ENCODE measurements around the gene HACD3. TPM values are rescaled to one million over a fixed set of nuclear protein-coding genes. Genes with fewer than 3 reads are reported as not detected.
A peak's percentile ranks its signal among the peaks of the same experiment; 100 is the strongest.

HACD3 gene
- total RNA-seq, 1 donor from 2014 or later, result 56.8 TPM

GRCh38 chr15:65583701-65584100 lies 53.4 kb downstream of the HACD3 start:
- no peak for TF ChIP-seq CTCF (IDR thresholded peaks at IDR 0.05)
- H3K27me3 ChIP-seq, result no peaks in the 10 kb centered on the region
- H3K9me3 ChIP-seq, result no peaks in the 10 kb centered on the region
- H3K4me1 ChIP-seq, result no peaks in the 10 kb centered on the region
- no peak for ATAC-seq
- no peak overlapping the region for H3K4me3 ChIP-seq
- intact Hi-C loops (cut with DNase I), result no loop called here
- H3K27ac ChIP-seq, result no peak overlapping the region
- no peak for DNase-seq
- peaks cover 91% of the 10 kb centered on the region for H3K36me3 ChIP-seq

GRCh38 chr15:65584241-65584640 lies 54.0 kb downstream of the HACD3 start:
- TF ChIP-seq CTCF (IDR thresholded peaks at IDR 0.05), result no peak
- no peak for ATAC-seq
- intact Hi-C loops (cut with DNase I), result no loop called here
- Histone ChIP-seq H3K36me3 (peaks cover 91% of the 10 kb centered on the region), H3K27me3 (no peaks in the 10 kb centered on the region), H3K4me1 (no peaks in the 10 kb centered on the region), H3K4me3 (no peak overlapping the region), H3K27ac (peak overlapping the region; percentile 33), H3K9me3 (no peaks in the 10 kb centered on the region)
- no peak for DNase-seq

DNA sequence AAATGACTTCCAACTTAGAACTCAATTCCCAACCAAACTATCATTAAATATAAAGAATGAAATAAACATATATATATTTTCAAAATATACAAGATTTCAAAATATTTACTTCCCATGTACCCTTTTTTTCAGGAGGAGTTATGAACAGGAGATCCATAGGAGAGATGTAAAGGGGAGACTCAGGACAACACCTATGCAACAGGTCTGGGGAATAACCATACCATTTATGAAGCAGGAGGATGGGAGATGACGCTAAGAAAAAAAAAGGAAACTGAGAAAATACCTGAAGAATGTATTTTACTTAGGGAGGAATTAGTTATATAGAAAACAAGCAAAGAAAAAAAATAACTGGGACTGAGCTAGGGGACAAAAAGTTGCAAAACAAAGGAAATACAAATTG lies 56.8 kb downstream of the HACD3 start:
- TF ChIP-seq CTCF (IDR thresholded peaks at IDR 0.05), result no peak
- Histone ChIP-seq H3K9me3 (no peaks in the 10 kb centered on the region), H3K27me3 (no peaks in the 10 kb centered on the region), H3K27ac (no peak overlapping the region), H3K4me1 (no peaks in the 10 kb centered on the region), H3K4me3 (no peak overlapping the region), H3K36me3 (peaks cover 90% of the 10 kb centered on the region)
- no peak for DNase-seq
- intact Hi-C loops (cut with DNase I), result no loop called here
- ATAC-seq, result no peak

- peak; percentile 15 for TF ChIP-seq CTCF (IDR thresholded peaks at IDR 0.05)
- no peak for DNase-seq
- H3K4me1 ChIP-seq, result no peaks in the 10 kb centered on the region
- no peak overlapping the region for H3K27ac ChIP-seq
- intact Hi-C loops (cut with DNase I), result no loop called here
- H3K36me3 ChIP-seq, result peaks cover 97% of the 10 kb centered on the region
- ATAC-seq, result no peak
- no peaks in the 10 kb centered on the region for H3K9me3 ChIP-seq
- H3K27me3 ChIP-seq, result no peaks in the 10 kb centered on the region
- H3K4me3 ChIP-seq, result no peak overlapping the region
These were observed 65.7 kb downstream of the HACD3 start for GRCh38 chr15:65595960-65596359.

DNA sequence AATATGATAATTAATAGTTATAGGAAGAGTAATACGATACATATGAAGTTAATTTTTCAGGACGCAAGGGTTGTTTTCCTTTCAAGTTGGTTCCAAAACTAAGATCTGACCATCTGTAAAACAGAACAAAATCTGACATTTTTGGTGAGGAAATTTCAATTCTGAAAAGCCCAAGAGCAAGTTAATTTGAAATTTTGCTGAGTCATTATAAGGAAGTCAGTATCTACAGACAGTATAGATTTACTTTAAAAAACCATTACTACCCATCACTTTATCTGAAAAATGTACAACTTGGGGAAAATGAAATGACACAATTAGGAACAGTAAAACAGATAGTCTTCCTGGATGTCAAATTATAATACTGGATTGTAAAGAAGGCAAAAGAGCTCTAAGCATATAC lies 68.2 kb downstream of the HACD3 start:
- Histone ChIP-seq H3K27me3 (no peaks in the 10 kb centered on the region), H3K27ac (no peak overlapping the region), H3K9me3 (no peaks in the 10 kb centered on the region), H3K36me3 (peaks cover 97% of the 10 kb centered on the region), H3K4me1 (no peaks in the 10 kb centered on the region), H3K4me3 (no peak overlapping the region)
- ATAC-seq (no peak), DNase-seq (no peak)
- intact Hi-C loops (cut with DNase I), result no loop called here
- TF ChIP-seq CTCF (IDR thresholded peaks at IDR 0.05), result no peak

GRCh38 chr15:65599677-65600076 lies 69.4 kb downstream of the HACD3 start:
- no peak overlapping the region for H3K27ac ChIP-seq
- intact Hi-C loops (cut with DNase I), result no loop called here
- no peaks in the 10 kb centered on the region for H3K9me3 ChIP-seq
- H3K4me1 ChIP-seq, result no peaks in the 10 kb centered on the region
- H3K36me3 ChIP-seq, result peaks cover 97% of the 10 kb centered on the region
- no peaks in the 10 kb centered on the region for H3K27me3 ChIP-seq
- no peak overlapping the region for H3K4me3 ChIP-seq
- ATAC-seq (no peak), DNase-seq (no peak)
- no peak for TF ChIP-seq CTCF (IDR thresholded peaks at IDR 0.05)
